NCI-H2029 (cell line): Measurements from ENCODE around the gene NKAIN1.

Experiments
- DNase-seq: peaks from one replicate; lab custom pipeline; 2025; lab: John Stamatoyannopoulos, UW

The NKAIN1 gene

DNA sequence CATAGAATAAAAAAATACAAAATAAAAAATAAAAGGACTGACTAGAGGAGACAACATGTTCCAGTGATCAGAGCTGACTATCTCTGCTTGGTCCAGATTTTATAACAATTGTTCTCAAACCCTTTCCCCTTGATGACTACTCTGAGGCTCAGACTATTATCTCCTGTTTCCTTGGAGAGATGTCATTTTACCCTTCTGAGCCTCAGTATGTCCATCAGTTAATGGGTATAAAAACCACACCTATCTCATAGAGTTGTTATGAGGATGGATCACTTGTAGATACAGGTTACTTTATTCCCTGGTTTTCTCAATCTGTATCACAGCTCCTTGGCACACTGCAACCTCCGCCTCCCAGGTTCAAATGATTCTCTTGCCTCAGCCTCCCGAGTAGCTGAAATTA lies 7.0 kb downstream of the NKAIN1 start:
- DNase-seq, result no peak

DNA sequence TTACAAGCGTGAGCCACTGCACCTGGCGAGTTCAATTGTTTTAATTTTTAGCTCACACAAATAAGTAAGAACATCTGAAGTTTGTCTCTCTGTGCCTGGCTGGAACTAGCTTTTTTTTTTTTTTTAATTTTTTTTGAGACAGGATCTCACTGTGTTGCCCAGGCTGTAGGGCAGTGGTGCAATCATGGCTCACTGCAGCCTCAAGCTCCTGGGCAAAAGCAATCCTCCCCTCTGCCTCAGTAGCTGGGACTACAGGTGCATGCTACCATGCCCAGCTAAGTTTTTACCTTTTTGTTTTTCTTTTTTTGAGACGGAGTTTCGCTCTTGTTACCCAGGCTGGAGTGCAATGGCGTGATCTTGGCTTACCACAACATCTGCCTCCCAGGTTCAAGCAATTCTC lies 7.9 kb downstream of the NKAIN1 start:
- DNase-seq, result no peak

GRCh38 chr1:31230378-31230777 lies 9.3 kb downstream of the NKAIN1 start:
- DNase-seq, result no peak

DNA sequence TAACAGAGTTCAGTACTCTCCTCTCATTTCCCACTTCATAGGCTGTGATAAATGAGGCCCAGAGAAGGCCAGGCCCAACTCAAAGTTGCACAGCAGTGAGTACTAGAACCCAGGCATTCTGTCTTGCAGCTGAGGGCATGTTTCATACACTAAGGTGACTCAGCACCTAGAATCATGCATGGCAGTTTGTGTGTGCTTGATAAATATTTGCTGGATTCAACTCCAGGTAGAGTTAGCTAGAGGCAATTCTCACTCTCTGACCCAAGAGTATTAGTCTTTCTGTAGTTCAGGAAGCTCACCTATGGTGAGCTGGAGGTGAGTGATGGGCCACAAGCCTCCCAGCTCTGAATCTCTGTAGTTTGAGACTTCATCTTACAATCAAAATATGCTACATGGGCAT lies 10.7 kb downstream of the NKAIN1 start:
- DNase-seq, result no peak

DNA sequence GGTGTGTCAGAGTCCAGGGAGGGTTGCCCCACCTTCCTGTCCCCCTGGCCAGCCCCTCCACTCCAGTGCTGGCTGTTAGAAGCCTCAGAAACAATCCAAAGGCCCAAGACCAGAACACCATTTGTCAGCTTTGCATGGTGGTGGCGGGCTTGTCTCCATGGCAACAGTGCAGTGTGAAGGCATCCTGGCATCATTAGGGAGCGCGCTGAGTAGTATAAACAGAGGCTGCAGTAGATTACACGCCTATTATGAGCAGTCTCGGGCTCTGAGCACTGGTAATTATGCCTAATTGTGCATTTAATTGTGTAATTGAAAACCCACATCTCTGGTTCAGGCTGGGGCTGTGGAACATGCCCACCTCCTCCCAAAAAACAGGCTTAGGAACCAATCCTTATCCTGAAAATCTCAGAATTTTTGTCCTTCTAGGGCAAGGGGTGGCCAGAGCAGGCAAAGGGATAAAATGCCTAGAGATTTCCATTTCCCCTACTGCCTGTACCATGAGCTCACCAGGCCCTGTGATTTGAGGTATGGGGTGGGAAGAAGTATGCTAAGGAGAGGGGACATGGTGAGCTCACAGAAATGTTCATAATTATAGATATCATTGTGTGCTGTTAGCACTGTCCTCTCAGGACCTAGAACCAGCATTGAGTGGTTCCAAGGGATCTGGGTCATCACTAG lies 11.7 kb downstream of the NKAIN1 start:
- no peak for DNase-seq

DNA sequence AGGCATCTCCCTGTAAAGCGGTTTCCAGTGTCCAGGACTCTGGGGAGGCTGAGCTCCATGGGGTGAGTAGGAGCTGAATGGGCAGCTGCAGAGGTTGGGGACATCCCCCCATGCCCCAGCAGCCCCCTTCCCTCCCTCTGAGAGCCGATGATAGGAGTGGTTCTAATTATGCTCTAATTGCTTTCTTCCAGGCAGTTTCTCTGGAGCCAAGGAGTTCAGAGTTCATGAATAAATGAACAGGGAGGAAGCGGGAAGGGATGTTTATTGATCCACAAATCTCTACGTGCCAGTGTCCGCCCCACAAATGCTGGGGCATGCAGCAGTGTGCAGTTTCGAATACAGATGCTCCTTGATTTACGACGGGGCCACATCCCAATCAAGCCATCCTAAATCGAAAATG lies 15.6 kb downstream of the NKAIN1 start:
- no peak for DNase-seq

DNA sequence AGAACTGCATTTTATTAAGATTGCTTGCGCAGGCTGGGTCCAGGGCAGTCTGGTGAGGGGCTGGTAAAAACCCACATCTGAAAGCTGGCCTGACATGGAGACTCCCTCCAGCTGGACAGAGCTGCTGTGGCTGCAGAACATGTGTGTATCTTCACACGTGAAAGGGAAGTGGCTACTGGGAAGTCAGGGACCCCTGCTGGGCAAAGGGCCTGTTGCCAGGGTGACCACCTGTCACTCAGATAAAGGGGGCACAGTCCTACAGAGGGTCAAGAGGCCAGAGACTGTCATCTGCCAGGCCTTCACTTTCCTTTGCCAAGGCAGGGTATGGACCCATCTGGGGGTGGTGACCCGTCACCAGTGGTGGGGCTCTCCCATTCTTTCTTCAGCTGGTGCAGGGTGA lies 17.5 kb downstream of the NKAIN1 start:
- no peak for DNase-seq

- no peak for DNase-seq
Observed at GRCh38 chr1:31221072-31221471, 18.6 kb downstream of the NKAIN1 start.

DNA sequence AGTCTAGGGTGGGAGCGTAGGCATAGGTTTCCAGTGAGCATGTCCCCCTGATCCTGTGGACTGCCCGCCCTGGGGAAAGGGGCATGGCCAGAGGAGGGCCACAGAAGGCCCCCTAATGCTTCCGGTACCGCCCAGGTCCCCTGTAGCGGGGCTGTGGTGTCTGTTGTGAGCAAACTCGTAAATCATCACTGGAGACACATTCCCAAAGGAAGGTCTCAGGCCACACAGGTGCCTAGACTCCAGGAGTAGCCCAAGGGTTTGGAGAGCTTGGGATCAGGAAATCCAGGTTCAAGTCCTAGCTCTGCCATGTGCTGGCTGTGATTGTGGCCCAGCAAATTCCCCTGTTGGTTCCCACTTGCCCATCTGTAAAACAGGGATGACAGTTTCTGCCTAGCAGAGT lies 20.2 kb downstream of the NKAIN1 start:
- DNase-seq, result no peak

- no peak for DNase-seq
Observed at GRCh38 chr1:31218705-31219104, 21.0 kb downstream of the NKAIN1 start.

DNA sequence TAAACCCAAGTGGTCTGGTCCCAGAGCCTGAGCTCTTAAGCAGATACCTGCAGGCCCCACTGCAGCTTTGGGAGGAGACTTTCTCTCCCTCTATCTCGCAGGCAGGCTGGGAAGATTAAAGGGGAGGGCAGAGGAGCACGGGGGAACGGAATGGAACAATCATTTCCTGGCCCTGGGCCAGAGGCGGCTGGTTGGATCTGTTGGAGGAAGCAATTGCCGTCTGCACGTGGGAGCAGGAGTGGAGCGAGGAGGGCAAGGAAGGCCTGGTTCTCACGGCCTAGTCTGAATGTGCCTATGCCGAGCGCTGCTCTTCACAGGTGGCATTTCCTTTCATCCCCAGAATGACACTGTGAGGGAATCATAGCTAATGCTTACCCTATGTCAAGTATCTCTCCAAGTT lies 23.7 kb downstream of the NKAIN1 start:
- DNase-seq, result peak; percentile 64

- DNase-seq, result no peak
Observed at GRCh38 chr1:31215065-31215570, 24.6 kb downstream of the NKAIN1 start.

DNA sequence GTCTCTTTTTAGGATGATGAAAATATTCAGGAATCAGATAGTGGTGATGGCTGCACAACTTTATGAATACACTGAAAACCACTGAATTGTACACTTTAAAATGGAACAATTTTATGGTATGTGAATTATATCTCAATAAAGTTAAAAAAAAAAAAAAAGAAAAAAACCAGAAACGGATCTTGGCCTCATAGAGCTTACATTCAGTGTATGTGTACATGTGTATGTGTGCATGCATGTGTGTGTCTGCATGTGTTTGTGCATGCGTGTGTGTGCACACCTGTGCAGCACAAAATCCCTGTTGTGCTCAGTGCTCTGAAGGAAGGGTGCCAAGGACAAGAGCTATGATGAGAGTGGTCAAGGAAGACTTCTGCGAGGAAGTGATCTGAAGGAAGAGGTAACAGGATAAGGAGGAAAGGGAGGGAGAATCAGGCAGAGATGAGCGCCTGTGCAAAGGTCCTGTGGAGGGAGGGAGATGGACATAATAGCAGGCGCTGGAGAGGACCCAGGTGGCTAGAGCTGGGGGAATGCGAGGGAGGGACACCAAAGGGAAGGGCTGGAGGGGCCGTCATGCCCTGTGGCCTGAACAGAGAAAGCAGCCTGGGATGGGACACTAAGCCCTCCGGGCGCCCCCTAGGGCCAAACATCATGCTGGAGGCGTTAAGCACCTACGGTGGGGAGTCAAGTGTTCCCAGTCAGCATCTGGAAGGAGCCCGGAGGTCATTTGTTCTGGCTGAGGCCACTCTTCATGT lies 25.2 kb downstream of the NKAIN1 start:
- no peak for DNase-seq

- no peak for DNase-seq
Observed at GRCh38 chr1:31208361-31208945, 31.2 kb downstream of the NKAIN1 start.

GRCh38 chr1:31207569-31207968 lies 32.1 kb downstream of the NKAIN1 start:
- no peak for DNase-seq

- DNase-seq, result no peak
Observed at GRCh38 chr1:31207046-31207445, 32.6 kb downstream of the NKAIN1 start.

- DNase-seq, result no peak
Observed at GRCh38 chr1:31203215-31203614, 36.5 kb downstream of the NKAIN1 start.

- no peak for DNase-seq
Observed at GRCh38 chr1:31201931-31202360, 37.7 kb downstream of the NKAIN1 start.

DNA sequence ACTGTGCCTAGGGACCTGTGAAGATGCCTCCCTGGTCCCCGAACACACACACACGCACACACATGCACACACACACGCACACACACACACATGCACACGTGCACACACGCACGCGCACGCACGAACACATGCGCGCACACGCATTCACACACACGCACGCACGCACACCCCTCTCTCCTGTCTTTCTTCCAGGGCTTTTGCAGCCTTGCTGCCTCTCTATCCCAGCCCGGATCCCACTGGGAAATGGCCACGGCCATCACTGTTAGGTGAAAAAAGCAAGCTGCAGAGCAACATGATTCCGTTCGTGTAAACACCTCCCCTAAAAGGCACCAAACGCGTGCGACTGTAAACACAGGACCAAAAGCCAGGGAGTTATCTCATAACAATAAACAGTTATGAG lies 39.7 kb downstream of the NKAIN1 start:
- DNase-seq, result no peak

DNA sequence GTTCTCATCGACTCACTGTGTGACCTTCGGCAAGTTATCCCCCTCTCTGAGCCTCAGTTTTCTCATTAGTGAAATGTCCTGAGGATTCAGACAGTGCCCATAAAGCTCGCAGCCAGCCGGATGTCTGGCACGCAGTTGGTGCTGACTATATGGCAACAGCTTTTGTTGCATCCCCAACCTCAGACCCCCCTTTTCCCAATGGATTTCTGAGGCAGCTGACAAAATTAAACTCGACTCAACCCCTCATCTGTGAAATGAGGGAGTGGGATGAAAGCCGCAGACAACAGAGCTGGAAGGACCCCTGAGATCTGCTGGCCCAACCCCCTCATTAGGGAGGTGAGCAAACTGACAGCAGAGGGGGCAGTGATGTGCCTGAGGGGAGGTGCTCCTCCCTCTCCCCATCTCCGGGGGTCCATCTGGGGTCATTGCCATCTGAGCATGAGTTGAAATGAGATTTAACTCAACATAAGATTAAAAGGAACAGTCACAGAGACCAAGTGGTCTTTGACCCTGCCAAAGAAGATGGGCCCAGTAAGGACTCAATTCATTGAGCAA lies 40.4 kb downstream of the NKAIN1 start:
- DNase-seq, result no peak

DNA sequence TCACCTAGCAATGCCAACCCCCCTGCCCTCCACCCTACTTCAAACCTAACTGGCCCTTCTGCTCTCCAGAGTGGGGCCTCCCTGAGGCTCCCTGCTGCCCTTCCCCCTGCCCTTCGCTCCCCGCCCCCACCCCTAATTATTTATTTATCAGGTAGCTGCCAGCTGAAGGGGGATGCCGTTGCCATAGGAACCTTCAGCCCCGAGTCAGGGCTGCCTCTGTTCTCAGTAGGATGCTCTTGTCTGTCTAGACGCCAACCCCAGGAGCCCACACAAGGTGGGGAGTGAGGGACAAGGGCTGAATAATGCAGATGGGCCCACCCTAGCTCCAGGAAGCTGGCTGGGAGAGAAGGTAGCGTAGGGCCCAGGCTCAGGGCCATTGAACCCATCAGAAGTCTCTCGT lies 41.1 kb downstream of the NKAIN1 start:
- DNase-seq, result no peak

DNA sequence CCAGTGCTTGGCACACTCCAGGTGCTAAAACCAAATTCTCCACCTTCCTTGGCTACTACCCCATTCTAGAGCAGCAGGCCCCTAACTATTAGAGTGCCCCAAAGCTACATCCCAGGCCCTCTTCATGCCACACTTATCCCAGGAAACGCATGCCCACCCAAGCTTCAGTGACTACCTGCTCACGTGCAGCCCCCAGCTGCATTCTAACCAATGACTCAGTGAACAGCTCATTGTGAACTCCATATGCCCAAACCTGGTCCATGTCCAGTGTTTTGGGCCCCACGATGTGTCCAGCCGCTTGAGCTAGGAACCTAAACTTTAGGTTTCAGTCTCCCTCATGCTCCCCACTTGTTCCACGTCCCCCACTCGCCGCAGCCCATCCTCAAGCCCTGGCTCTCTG lies 41.5 kb downstream of the NKAIN1 start:
- no peak for DNase-seq

GRCh38 chr1:31196685-31197084 lies 43.0 kb downstream of the NKAIN1 start:
- DNase-seq, result no peak
